Eye (tissue), 1 donor: ENCODE data around the gene NEDD4L.
A peak's percentile ranks its signal among the peaks of the same experiment; 100 is the strongest.

Experiments used
- DNase-seq: peaks from one replicate; pipeline ENCODE4 v3.0.0-alpha.2; 2015

Gene NEDD4L

GRCh38 chr18:58389745-58390144 lies 345.7 kb downstream of the NEDD4L start:
- DNase-seq: no peak

GRCh38 chr18:58390399-58390798 lies 346.4 kb downstream of the NEDD4L start:
- DNase-seq: no peak

- peak; percentile 30 for DNase-seq
Observed at GRCh38 chr18:58391231-58391825, 347.3 kb downstream of the NEDD4L start.

- no peak for DNase-seq
Observed at GRCh38 chr18:58391932-58392323, 347.9 kb downstream of the NEDD4L start.

GRCh38 chr18:58392324-58393000 lies 348.4 kb downstream of the NEDD4L start:
- DNase-seq: peak; percentile 67

- DNase-seq: no peak
Observed at GRCh38 chr18:58393295-58393694, 349.3 kb downstream of the NEDD4L start.

- no peak for DNase-seq
Observed at GRCh38 chr18:58394046-58394445, 350.0 kb downstream of the NEDD4L start.

GRCh38 chr18:58394602-58395425 lies 350.8 kb downstream of the NEDD4L start:
- DNase-seq: no peak

- DNase-seq: no peak
Observed at GRCh38 chr18:58396144-58396543, 352.1 kb downstream of the NEDD4L start.

GRCh38 chr18:58396966-58397365 lies 352.9 kb downstream of the NEDD4L start:
- DNase-seq: no peak

- DNase-seq: no peak
Observed at GRCh38 chr18:58397385-58398132, 353.5 kb downstream of the NEDD4L start.

- DNase-seq: no peak
Observed at GRCh38 chr18:58398648-58399398, 354.8 kb downstream of the NEDD4L start.

- peak; percentile 49 for DNase-seq
Observed at GRCh38 chr18:58400331-58400870, 356.4 kb downstream of the NEDD4L start.

GRCh38 chr18:58401191-58401590 lies 357.2 kb downstream of the NEDD4L start:
- no peak for DNase-seq

- peak; percentile 90 for DNase-seq
Observed at GRCh38 chr18:58402247-58402646, 358.2 kb downstream of the NEDD4L start.

- DNase-seq: no peak
Observed at GRCh38 chr18:58402951-58403702, 359.1 kb downstream of the NEDD4L start.

GRCh38 chr18:58403799-58404455 lies 359.9 kb downstream of the NEDD4L start:
- DNase-seq: no peak

GRCh38 chr18:58405107-58405898 lies 361.3 kb downstream of the NEDD4L start:
- no peak for DNase-seq

GRCh38 chr18:58407263-58407648 lies 363.2 kb downstream of the NEDD4L start:
- DNase-seq: no peak
